ENCODE results near the gene SDSL. TPM values are rescaled to one million over a fixed set of nuclear protein-coding genes. Genes with fewer than 3 reads are reported as not detected.

The SDSL gene
- total and polyA plus RNA-seq, 2 experiments from 2014 or later = 6.3 to 14.6 TPM

- H3K9ac ChIP-seq = no peak overlapping the region
- H3K36me3 ChIP-seq (ENCODE audit: low read depth) = no peaks in the 10 kb centered on the region
- H2AFZ ChIP-seq = no peak overlapping the region
- no peaks in the 10 kb centered on the region for H3K9me3 ChIP-seq (ENCODE audit: low read depth)
- H4K20me1 ChIP-seq (ENCODE audit: insufficient read depth) = no peaks in the 10 kb centered on the region
- in situ Hi-C loops (cut with MboI) = no loop called here
- 95 to 96% methylated on average over 3 of the region's 3 CpGs for WGBS, 2 experiments (ENCODE audit: low coverage in 1 of 2, low lambda C conversion rate in 2 of 2, missing lambda C conversion rate in 2 of 2)
- H3K27me3 ChIP-seq (replicated peaks; ENCODE audit: insufficient read depth) = no peaks in the 10 kb centered on the region
- no peaks in the 10 kb centered on the region for H3K79me2 ChIP-seq (ENCODE audit: insufficient read depth)
- no peak overlapping the region for H3K27ac ChIP-seq
- no peaks in the 10 kb centered on the region for H3K4me1 ChIP-seq (ENCODE audit: insufficient read depth)
- H3K4me3 ChIP-seq = no peak overlapping the region
- DNase-seq = no peak
- no peaks in the 10 kb centered on the region for H3F3A ChIP-seq (ENCODE audit: insufficient read depth)
- H3K9me2 ChIP-seq (ENCODE audit: insufficient read depth) = no peaks in the 10 kb centered on the region
- TF ChIP-seq EZH2 (IDR thresholded peaks at IDR 0.05; ENCODE audit: insufficient read depth, poor library complexity, severe bottlenecking) = no peak
- TF ChIP-seq EZH2phosphoT487 (IDR thresholded peaks at IDR 0.05; ENCODE audit: insufficient read depth, low read depth) = no peak
- H3K4me2 ChIP-seq (ENCODE audit: unreplicated experiment) = no peak overlapping the region
Observed at GRCh38 chr12:113391145-113391544, 31.0 kb upstream of the SDSL start.

GRCh38 chr12:113391650-113392337 is 30.4 kb upstream of the SDSL start:
- Histone ChIP-seq H3K9me3 (ENCODE audit: low read depth) (no peaks in the 10 kb centered on the region), H3K79me2 (ENCODE audit: insufficient read depth) (no peaks in the 10 kb centered on the region), H3K27ac (no peak overlapping the region), H3K36me3 (ENCODE audit: low read depth) (no peaks in the 10 kb centered on the region), H3K9me2 (ENCODE audit: insufficient read depth) (no peaks in the 10 kb centered on the region), H3K4me1 (ENCODE audit: insufficient read depth) (no peaks in the 10 kb centered on the region), H3K4me2 (ENCODE audit: unreplicated experiment) (no peak overlapping the region), H4K20me1 (ENCODE audit: insufficient read depth) (no peaks in the 10 kb centered on the region), H3F3A (ENCODE audit: insufficient read depth) (no peaks in the 10 kb centered on the region), H3K4me3 (no peak overlapping the region), H3K9ac (no peak overlapping the region), H3K27me3 (replicated peaks; ENCODE audit: insufficient read depth) (no peaks in the 10 kb centered on the region), H2AFZ (no peak overlapping the region)
- DNase-seq = no peak
- in situ Hi-C loops (cut with MboI) = no loop called here
- TF ChIP-seq EZH2 (IDR thresholded peaks at IDR 0.05; ENCODE audit: insufficient read depth, poor library complexity, severe bottlenecking) (no peak), EZH2phosphoT487 (IDR thresholded peaks at IDR 0.05; ENCODE audit: insufficient read depth, low read depth) (no peak)
- WGBS, 2 experiments (ENCODE audit: low coverage in 1 of 2, low lambda C conversion rate in 2 of 2, missing lambda C conversion rate in 2 of 2) = 94 to 95% methylated on average over 9 of the region's 9 CpGs

DNA sequence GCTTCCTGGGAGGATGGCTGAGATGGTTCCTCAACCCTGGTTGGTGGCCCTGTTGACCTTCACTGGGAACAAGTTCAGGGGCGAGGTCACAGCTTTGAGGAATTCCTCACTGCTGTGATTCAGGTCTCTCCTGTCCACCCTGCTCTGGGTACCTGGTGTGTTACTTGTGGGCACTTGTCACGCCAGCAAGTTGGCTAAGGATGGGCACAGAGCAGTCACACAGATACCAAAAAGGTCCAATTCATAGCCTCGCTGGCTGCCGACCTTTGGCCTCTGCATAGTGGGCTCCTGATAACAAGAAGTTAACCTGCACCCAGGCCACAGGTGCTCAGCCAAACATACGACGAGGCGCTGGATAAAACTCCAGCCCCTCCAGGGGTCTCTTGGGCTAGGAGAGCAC is 29.7 kb upstream of the SDSL start:
- Histone ChIP-seq H3K9me2 (ENCODE audit: insufficient read depth) (no peaks in the 10 kb centered on the region), H3K36me3 (ENCODE audit: low read depth) (no peaks in the 10 kb centered on the region), H2AFZ (no peak overlapping the region), H3K27ac (no peak overlapping the region), H3K4me1 (ENCODE audit: insufficient read depth) (no peaks in the 10 kb centered on the region), H3K4me3 (no peak overlapping the region), H3K4me2 (ENCODE audit: unreplicated experiment) (no peak overlapping the region), H3K79me2 (ENCODE audit: insufficient read depth) (no peaks in the 10 kb centered on the region), H3K27me3 (replicated peaks; ENCODE audit: insufficient read depth) (no peaks in the 10 kb centered on the region), H3K9me3 (ENCODE audit: low read depth) (no peaks in the 10 kb centered on the region), H3F3A (ENCODE audit: insufficient read depth) (no peaks in the 10 kb centered on the region), H3K9ac (no peak overlapping the region), H4K20me1 (ENCODE audit: insufficient read depth) (no peaks in the 10 kb centered on the region)
- no peak for DNase-seq
- TF ChIP-seq EZH2phosphoT487 (IDR thresholded peaks at IDR 0.05; ENCODE audit: insufficient read depth, low read depth) (no peak), EZH2 (IDR thresholded peaks at IDR 0.05; ENCODE audit: insufficient read depth, poor library complexity, severe bottlenecking) (no peak)
- in situ Hi-C loops (cut with MboI) = no loop called here
- 88 to 91% methylated on average over 7 of the region's 7 CpGs for WGBS, 2 experiments (ENCODE audit: low coverage in 1 of 2, low lambda C conversion rate in 2 of 2, missing lambda C conversion rate in 2 of 2)

- H3K4me1 ChIP-seq (ENCODE audit: insufficient read depth) = no peaks in the 10 kb centered on the region
- no peaks in the 10 kb centered on the region for H3F3A ChIP-seq (ENCODE audit: insufficient read depth)
- no peak overlapping the region for H3K27ac ChIP-seq
- 57 to 64% methylated on average over 14 to 17 of the region's 17 CpGs for WGBS, 2 experiments (ENCODE audit: low coverage in 1 of 2, low lambda C conversion rate in 2 of 2, missing lambda C conversion rate in 2 of 2)
- no peaks in the 10 kb centered on the region for H3K27me3 ChIP-seq (replicated peaks; ENCODE audit: insufficient read depth)
- H3K4me3 ChIP-seq = no peak overlapping the region
- in situ Hi-C loops (cut with MboI) = no loop called here
- H2AFZ ChIP-seq = no peak overlapping the region
- H4K20me1 ChIP-seq (ENCODE audit: insufficient read depth) = no peaks in the 10 kb centered on the region
- H3K9me2 ChIP-seq (ENCODE audit: insufficient read depth) = no peaks in the 10 kb centered on the region
- H3K9ac ChIP-seq = no peak overlapping the region
- H3K36me3 ChIP-seq (ENCODE audit: low read depth) = no peaks in the 10 kb centered on the region
- no peak for TF ChIP-seq EZH2phosphoT487 (IDR thresholded peaks at IDR 0.05; ENCODE audit: insufficient read depth, low read depth)
- TF ChIP-seq EZH2 (IDR thresholded peaks at IDR 0.05; ENCODE audit: insufficient read depth, poor library complexity, severe bottlenecking) = no peak
- no peaks in the 10 kb centered on the region for H3K79me2 ChIP-seq (ENCODE audit: insufficient read depth)
- no peak overlapping the region for H3K4me2 ChIP-seq (ENCODE audit: unreplicated experiment)
- no peaks in the 10 kb centered on the region for H3K9me3 ChIP-seq (ENCODE audit: low read depth)
- DNase-seq = peak; percentile 21
Observed at GRCh38 chr12:113392988-113393579, 29.1 kb upstream of the SDSL start.

All from GM23248 (cell line).